Ectodermal cell (in vitro differentiated cells): ENCODE measurements around the gene TECPR1.
"Not testable (repeated sequence)": the region's sequence is repeated elsewhere in the genome, so short reads cannot be mapped to it uniquely, and the experiment has no call there.

Experiments used
- H3K27ac ChIP-seq: 2 replicates; pipeline ENCODE4 v1.7.0; 2013; ENCODE audit warnings: mild to moderate bottlenecking, low read depth, low read length; ENCODE audit not compliant: insufficient read depth, poor library complexity, severe bottlenecking
- H3K27me3 ChIP-seq: 2 replicates; pipeline ENCODE4 v1.7.0; 2013; ENCODE audit warnings: mild to moderate bottlenecking, low read length; ENCODE audit not compliant: insufficient read depth, control insufficient read depth, poor library complexity, severe bottlenecking
- H3K36me3 ChIP-seq: one replicate; pipeline ENCODE4 v1.7.0; 2013; ENCODE audit warnings: low read length; ENCODE audit not compliant: control insufficient read depth, insufficient read depth
- H3K4me1 ChIP-seq: one replicate; pipeline ENCODE4 v1.7.0; 2013; ENCODE audit warnings: low read length; ENCODE audit not compliant: control insufficient read depth, insufficient read depth
- H3K4me3 ChIP-seq: 2 replicates; pipeline ENCODE4 v1.7.0; 2013; ENCODE audit warnings: low read depth, low read length, control low read depth; ENCODE audit not compliant: insufficient read depth
- H3K9me3 ChIP-seq: 2 replicates; pipeline ENCODE4 v1.7.0; 2013; ENCODE audit warnings: mild to moderate bottlenecking, low read length, moderate library complexity; ENCODE audit not compliant: control insufficient read depth
- WGBS, 2 experiments: methylation state at CpG; one replicate each; pipeline ENCODE4 v1.1.7; 2013; ENCODE audit warnings: missing lambda C conversion rate in 2 of 2; 5-methylcytosine and 5-hydroxymethylcytosine counted together

TECPR1 gene

DNA sequence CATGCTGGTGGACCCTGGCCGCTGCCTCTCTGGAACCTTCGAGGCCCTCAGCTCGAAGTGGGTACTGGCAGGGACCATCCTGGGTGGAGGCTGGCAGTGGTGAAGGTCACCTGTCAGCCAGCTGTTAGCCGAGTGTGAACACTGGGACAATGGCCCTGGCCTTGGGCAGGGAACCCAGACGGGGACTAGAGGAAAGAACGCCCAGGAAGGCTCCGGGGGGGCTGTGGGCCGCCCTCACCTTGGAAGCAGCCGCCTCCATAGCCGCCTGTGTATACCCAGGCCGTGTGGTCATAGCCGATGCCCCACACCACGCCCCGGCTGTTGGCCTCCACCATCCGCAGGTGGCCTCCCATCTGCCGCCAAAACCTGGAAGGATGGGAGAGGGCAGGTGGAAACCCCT, 23.2 kb downstream of the TECPR1 start:
- no peak overlapping the region for H3K27ac ChIP-seq
- no peaks in the 10 kb centered on the region for H3K36me3 ChIP-seq
- H3K27me3 ChIP-seq: no peaks in the 10 kb centered on the region
- H3K4me1 ChIP-seq: peaks cover 4% of the 10 kb centered on the region
- H3K9me3 ChIP-seq: no peaks in the 10 kb centered on the region
- 93% methylated on average over 16 of the region's 16 CpGs for WGBS, 2 experiments
- no peak overlapping the region for H3K4me3 ChIP-seq

DNA sequence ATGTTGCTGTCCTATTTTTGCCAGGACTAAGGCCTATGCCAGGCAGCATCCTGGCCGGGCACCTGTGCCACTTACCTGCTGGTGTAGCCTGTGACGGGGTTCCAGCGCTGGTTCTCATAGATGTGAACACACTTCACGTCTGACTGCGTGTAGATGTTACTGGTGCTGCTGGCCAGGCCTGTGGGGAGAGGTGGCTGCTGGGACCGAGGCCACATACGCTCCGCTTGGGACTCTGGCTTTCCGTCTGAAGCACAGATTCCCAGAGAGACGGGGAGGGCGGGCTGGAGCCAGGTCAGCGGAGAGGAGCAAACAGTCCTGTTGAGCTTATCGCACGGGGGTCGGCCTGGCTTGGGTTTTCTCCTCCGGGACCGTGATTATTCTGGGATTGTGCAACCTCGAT, 24.1 kb downstream of the TECPR1 start:
- Histone ChIP-seq H3K4me3 (no peak overlapping the region), H3K27ac (no peak overlapping the region), H3K36me3 (no peaks in the 10 kb centered on the region), H3K27me3 (no peaks in the 10 kb centered on the region), H3K9me3 (no peaks in the 10 kb centered on the region), H3K4me1 (peaks cover 4% of the 10 kb centered on the region)
- WGBS, 2 experiments: 92 to 93% methylated on average over 18 of the region's 18 CpGs

DNA sequence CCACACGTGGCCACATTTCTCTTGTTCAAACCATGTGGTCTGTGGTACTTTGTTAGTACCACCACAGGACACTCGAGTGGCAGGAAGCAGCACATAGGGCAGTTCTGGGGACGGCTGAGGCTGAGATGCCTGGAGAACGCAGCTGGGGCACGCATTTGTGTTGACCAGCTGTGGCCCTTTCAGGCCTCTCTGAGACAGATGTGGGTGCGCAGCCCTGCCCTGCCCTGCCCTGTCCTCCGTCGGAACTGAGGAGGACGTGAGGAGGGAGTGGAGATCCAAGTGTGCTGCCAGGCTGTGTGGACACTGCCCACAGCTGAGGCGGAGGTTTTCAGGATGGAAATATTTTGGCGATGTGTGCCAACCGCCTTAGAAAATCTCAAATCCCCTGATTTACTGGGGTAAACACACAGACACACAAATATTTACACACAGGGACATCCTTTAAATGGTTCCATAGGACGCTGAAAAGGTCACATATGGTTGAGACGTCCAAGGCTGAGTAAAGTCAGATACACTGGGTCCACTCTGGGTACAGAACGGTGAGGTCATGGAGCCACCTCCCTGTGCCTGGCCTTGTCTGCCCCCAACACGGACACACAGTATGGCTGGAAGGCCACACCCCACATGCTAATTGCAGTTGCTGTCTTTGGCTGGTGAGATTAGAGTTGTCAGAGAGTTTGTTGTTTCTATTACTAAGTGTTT, 26.0 kb downstream of the TECPR1 start:
- Histone ChIP-seq H3K9me3 (no peaks in the 10 kb centered on the region), H3K4me1 (peaks cover 4% of the 10 kb centered on the region), H3K36me3 (no peaks in the 10 kb centered on the region), H3K4me3 (no peak overlapping the region), H3K27me3 (no peaks in the 10 kb centered on the region), H3K27ac (no peak overlapping the region)
- 92 to 94% methylated on average over 16 of the region's 16 CpGs for WGBS, 2 experiments

DNA sequence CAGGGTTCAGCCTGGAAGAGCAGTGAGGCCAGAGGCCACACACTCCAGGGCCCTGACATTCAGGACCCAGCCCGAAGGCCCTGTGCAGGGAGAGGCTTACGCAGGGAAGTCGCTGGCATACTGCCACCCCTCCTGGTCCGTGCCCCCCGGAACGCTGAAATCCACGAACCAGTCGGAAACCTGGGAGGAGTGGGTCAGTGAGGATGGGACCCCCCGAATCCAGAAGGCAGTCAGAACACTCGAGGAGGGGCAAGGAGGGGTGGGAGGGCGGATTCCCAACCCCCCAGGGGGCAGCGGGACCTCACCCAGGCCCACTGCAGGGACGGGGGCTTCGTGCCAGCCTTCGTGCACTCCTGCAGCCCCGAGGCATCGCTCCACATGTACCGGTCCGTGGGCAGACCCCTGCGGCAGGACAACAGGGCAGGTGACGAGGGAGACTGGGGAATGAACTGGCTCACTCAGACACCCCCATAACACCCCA, 27.3 kb downstream of the TECPR1 start:
- Histone ChIP-seq H3K36me3 (no peaks in the 10 kb centered on the region), H3K9me3 (no peaks in the 10 kb centered on the region), H3K27ac (no peak overlapping the region), H3K4me1 (no peaks in the 10 kb centered on the region), H3K4me3 (no peak overlapping the region), H3K27me3 (no peaks in the 10 kb centered on the region)
- WGBS, 2 experiments: 94% methylated on average over 21 of the region's 21 CpGs

DNA sequence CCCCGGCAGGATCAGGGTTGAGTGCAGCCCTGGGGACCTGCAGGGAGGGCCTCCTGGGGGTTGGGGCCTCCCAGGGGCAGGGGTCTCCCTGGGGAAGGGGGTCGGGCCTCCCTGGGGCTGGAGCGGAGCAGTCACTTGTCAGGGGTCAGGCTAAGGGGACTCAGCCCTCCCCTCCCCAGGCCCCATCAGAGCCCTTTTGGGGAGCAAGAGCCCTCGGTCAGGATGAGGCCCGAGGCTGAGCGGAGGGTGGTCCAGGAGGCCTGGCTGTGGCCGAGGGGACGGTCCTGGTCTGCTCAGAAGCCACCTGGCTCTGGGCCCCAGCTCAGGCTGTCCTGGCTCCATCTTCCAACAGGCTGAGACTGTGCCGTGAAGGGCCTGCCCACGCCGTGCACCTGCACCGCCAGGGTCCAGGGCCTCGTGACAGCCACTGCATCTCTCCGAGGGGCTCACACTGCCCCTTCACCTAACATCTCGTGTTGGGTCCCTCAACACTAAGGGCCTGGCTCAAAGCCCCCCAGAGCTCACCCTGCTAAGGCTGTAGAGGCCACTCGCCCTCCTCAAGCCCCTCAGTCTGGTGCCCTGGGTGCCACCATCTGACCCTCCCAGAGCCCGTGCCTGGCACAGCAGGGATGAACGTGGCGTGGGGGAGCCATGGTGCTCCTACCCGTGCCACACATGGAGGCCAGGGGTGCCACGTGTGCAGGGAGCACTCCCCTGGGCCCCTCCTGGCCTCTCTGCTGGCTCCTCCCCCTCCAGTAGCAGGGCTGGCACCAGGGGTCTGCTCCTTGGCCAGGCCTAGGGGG, 27.9 kb downstream of the TECPR1 start:
- Histone ChIP-seq H3K36me3 (no peaks in the 10 kb centered on the region), H3K27ac (no peak overlapping the region)
- WGBS, 2 experiments: 92 to 93% methylated on average over 21 of the region's 21 CpGs

DNA sequence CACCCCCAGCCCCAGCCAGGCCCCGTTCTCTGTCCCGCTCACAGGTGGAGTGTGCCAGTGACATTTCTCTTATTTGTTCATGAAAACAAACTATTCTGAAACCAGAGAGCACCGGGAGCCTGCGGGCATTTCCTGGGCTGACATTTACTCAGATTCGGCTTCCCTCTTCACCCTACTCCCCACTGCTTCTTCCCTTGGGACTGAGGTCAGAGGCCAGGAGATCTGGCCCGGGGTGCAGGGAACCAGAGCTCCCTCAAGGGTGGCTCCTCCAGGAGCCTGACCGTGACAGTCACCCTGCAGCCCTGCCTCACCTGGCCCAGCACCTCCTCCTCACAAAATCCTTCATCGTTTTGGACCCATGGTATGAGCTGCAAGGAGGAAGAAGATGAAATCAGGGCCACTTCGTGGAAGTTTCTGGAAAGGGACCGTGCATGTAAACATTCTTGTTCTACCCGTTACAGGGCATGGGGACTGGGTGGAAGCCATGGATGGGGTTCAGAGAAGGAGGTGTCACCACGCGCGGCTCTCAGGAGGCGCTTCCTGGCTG, 28.6 kb downstream of the TECPR1 start:
- Histone ChIP-seq H3K27ac (no peak overlapping the region), H3K27me3 (no peaks in the 10 kb centered on the region), H3K4me1 (no peaks in the 10 kb centered on the region), H3K36me3 (no peaks in the 10 kb centered on the region), H3K9me3 (no peaks in the 10 kb centered on the region), H3K4me3 (no peak overlapping the region)
- WGBS, 2 experiments: 88 to 89% methylated on average over 15 of the region's 15 CpGs

More for the DNA sequence above, 27.9 kb downstream of the TECPR1 start:
- no peak overlapping the region for H3K4me3 ChIP-seq
- no peaks in the 10 kb centered on the region for H3K4me1 ChIP-seq
- H3K27me3 ChIP-seq: no peaks in the 10 kb centered on the region
- H3K9me3 ChIP-seq: no peaks in the 10 kb centered on the region

DNA sequence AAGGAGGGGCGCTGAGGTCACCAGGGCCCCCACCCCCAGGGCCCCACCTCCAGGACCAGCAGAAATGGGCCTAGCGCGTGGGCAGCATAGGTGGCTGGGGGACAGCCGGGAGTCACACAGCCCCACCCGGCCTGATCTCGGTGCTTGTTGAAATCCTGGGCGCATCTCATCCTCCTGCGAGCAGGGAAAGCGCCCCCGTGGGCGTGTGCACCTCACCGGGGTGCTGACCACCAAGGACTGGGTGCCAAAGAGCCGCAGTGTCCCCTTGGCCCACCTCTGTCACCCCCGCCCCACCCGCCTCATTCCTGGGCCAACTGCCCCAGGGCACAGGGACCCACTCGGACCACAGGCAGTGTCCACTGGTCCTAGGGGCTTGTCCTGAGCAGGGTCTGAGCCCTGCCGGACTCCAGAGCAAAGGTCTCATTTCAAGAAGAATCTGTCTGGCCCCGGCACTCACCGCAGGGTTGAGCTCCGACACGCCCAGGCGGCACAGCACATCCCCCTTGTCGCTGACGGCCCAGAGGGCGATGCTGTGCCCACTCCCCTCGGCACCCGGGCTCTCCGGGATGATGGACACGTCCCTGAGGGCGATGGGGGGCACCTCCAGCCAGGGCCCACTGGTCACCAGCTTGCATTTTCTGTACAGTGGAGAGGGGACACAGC, 29.4 kb downstream of the TECPR1 start:
- Histone ChIP-seq H3K9me3 (no peaks in the 10 kb centered on the region), H3K27me3 (no peaks in the 10 kb centered on the region), H3K4me1 (no peaks in the 10 kb centered on the region), H3K4me3 (no peak overlapping the region), H3K27ac (no peak overlapping the region), H3K36me3 (no peaks in the 10 kb centered on the region)
- 95 to 96% methylated on average over 30 of the region's 30 CpGs for WGBS, 2 experiments

DNA sequence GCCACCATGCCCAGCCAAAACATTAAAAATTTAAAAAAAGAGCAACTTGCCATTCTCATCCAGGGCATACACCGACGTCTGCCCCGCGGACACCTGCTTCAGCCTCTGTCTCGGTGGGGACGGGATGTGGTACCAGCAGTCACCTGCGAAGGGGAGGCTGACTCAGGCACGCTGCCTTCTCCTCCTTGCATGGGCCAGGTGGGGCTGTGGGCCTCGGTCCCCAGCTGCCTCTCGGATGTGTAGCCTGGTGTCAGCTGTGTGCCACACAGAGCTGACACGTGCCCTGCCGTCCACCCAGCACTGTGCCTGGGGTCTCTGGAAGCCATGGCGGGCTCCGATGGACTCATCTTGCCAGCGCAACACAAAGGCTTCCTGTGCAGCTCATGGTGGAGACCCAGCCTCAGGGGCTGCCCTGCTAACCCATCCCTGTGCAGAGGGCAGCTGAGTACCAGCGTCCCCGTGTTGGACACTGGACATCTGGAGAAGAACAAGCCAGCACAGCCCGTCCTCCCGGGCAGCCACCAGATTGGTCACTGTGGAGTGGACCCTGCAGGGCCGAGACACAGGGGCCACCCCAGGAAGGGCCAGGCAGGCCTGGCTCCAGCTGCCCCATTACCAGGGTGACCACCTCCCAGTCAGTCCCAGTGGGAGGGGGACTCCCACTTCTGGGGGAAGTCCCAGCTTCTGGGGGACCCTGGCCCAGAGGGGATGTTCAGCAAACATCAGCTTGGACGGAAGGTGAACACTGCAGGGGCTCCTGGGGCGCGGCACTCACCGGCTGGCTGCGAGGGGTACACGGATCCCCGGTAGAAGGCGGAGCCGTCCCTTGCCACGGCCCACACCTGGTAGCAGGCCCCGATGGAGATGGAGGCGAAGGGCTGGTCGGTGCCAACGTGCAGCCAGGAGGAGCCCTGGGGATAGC, 30.2 kb downstream of the TECPR1 start:
- no peaks in the 10 kb centered on the region for H3K36me3 ChIP-seq
- no peak overlapping the region for H3K27ac ChIP-seq
- no peaks in the 10 kb centered on the region for H3K9me3 ChIP-seq
- no peak overlapping the region for H3K4me3 ChIP-seq
- WGBS, 2 experiments: 95 to 96% methylated on average over 34 of the region's 34 CpGs
- no peaks in the 10 kb centered on the region for H3K27me3 ChIP-seq
- H3K4me1 ChIP-seq: no peaks in the 10 kb centered on the region

DNA sequence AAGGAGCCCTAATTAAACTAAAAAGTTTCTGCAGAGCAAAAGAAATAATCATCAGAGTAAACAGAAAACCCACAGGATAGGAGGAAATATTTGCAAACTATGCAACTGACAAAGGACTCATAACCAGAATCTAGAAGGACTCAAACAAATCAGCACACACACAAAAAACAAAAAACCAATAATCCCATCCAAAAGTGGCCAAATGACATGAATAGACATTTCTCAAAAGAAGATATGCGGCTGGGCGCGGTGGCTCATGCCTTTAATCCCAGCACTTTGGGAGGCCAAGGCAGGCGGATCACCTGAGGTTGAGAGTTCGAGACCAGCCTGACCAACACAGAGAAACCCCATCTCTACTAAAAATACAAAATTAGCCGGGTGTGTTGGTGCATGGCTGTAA, 32.6 kb downstream of the TECPR1 start:
- WGBS, 2 experiments: 94 to 99% methylated on average over 6 of the region's 6 CpGs

More for the DNA sequence above, 32.6 kb downstream of the TECPR1 start:
- H3K9me3 ChIP-seq, H3K27ac ChIP-seq, H3K36me3 ChIP-seq, H3K4me3 ChIP-seq, H3K27me3 ChIP-seq, H3K4me1 ChIP-seq: not testable (repeated sequence)
